Activated CD4-positive, alpha-beta T cell treated with anti-CD3 and anti-CD28 coated beads, Interleukin-2, amount 10 ng/mL, durations not matched to agents 24 days and 14 days (primary cell): Measurements from ENCODE around the gene CYB5B. TPM values are rescaled to one million over a fixed set of nuclear protein-coding genes. Genes with fewer than 3 reads are reported as not detected.
A peak's percentile ranks its signal among the peaks of the same experiment; 100 is the strongest.
"Not testable (repeated sequence)": the region's sequence is repeated elsewhere in the genome, so short reads cannot be mapped to it uniquely, and the experiment has no call there.

ENCODE experiments used
- DNase-seq: peaks from one replicate; pipeline ENCODE4 v3.0.0; 2022
- H3K27ac Mint-ChIP-seq: one replicate; pipeline ENCODE4 v1.8.0; 2022; ENCODE audit warnings: mild to moderate bottlenecking, mixed read lengths
- H3K27me3 Mint-ChIP-seq: one replicate; pipeline ENCODE4 v1.8.0; 2022; ENCODE audit warnings: mixed read lengths
- H3K36me3 Mint-ChIP-seq: one replicate; pipeline ENCODE4 v1.8.0; 2022; ENCODE audit warnings: low read depth, mild to moderate bottlenecking, mixed read lengths
- H3K4me1 Mint-ChIP-seq: one replicate; pipeline ENCODE4 v1.8.0; 2021; ENCODE audit warnings: mixed read lengths
- H3K4me3 Mint-ChIP-seq: one replicate; pipeline ENCODE4 v1.8.0; 2022; ENCODE audit warnings: mild to moderate bottlenecking, moderate library complexity, mixed read lengths
- H3K9me3 Mint-ChIP-seq: one replicate; pipeline ENCODE4 v1.8.0; 2021; ENCODE audit warnings: mixed read lengths
- intact Hi-C: fragments of 100-400 bp; cut with micrococcal nuclease; formaldehyde crosslinking; loops from one replicate; pipeline ENCODE4 v1.15.1; 2023
- total RNA-seq: library from RNA; stranded (reverse); gene quantifications from 2 replicates; pipeline ENCODE4 v1.2.3, GENCODE V29; 2022

Gene CYB5B
- total RNA-seq, 1 donor from 2014 or later, result 154 TPM

- Mint-ChIP-seq H3K36me3 (peaks cover 4% of the 10 kb centered on the region), H3K27me3 (no peaks in the 10 kb centered on the region), H3K9me3 (no peaks in the 10 kb centered on the region), H3K4me3 (no peak overlapping the region), H3K27ac (no peak overlapping the region), H3K4me1 (peaks cover 14% of the 10 kb centered on the region)
- DNase-seq, result no peak
- intact Hi-C loops, result loop anchor here (10.0 kb wide), 1 partner anchor 55 kb away; no protein-coding TSS in a partner anchor
These were observed 4.5 kb upstream of the CYB5B start for GRCh38 chr16:69419956-69420355.

- H3K27ac Mint-ChIP-seq, result no peak overlapping the region
- intact Hi-C loops, result loop anchor here (10.0 kb wide), 1 partner anchor 52 kb away; no protein-coding TSS in a partner anchor
- H3K4me1 Mint-ChIP-seq, result peaks cover 26% of the 10 kb centered on the region
- H3K27me3 Mint-ChIP-seq, result no peaks in the 10 kb centered on the region
- H3K4me3 Mint-ChIP-seq, result peak overlapping the region; percentile 59
- no peak for DNase-seq
- H3K36me3 Mint-ChIP-seq, result peaks cover 21% of the 10 kb centered on the region
- no peaks in the 10 kb centered on the region for H3K9me3 Mint-ChIP-seq
These were observed 1.2 kb upstream of the CYB5B start for GRCh38 chr16:69423189-69423588.

GRCh38 chr16:69424935-69425784, 741 bp downstream of the CYB5B start:
- DNase-seq, result no peak
- Mint-ChIP-seq H3K9me3 (peaks cover 15% of the 10 kb centered on the region), H3K27ac (peak overlapping the region; percentile 97), H3K27me3 (no peaks in the 10 kb centered on the region), H3K4me1 (peaks cover 39% of the 10 kb centered on the region), H3K4me3 (peak overlapping the region; percentile 100), H3K36me3 (peaks cover 40% of the 10 kb centered on the region)
- intact Hi-C loops, result loop anchor here (1.0 to 10.0 kb wide), 6 partner anchors 20 to 329 kb away; partner anchors contain the start of genes COG8, NIP7 and NOB1

- Mint-ChIP-seq H3K27ac (peak overlapping the region; percentile 58), H3K4me3 (no peak overlapping the region), H3K4me1 (peaks cover 42% of the 10 kb centered on the region), H3K36me3 (peaks cover 64% of the 10 kb centered on the region), H3K9me3 (peaks cover 15% of the 10 kb centered on the region), H3K27me3 (no peaks in the 10 kb centered on the region)
- intact Hi-C loops, result loop anchor here (10.0 kb wide), 1 partner anchor 46 kb away; no protein-coding TSS in a partner anchor
- DNase-seq, result no peak
These were observed 4.2 kb downstream of the CYB5B start for GRCh38 chr16:69428652-69429051.

- intact Hi-C loops, result loop anchor here (10.0 kb wide), 1 partner anchor 46 kb away; no protein-coding TSS in a partner anchor
- H3K27me3 Mint-ChIP-seq, H3K4me3 Mint-ChIP-seq: not testable (repeated sequence)
- peak; percentile 60 for DNase-seq
- peaks cover 42% of the 10 kb centered on the region for H3K4me1 Mint-ChIP-seq
- H3K36me3 Mint-ChIP-seq, result peaks cover 66% of the 10 kb centered on the region
- H3K9me3 Mint-ChIP-seq, result peaks cover 15% of the 10 kb centered on the region
- peak overlapping the region; percentile 31 for H3K27ac Mint-ChIP-seq
These were observed 4.7 kb downstream of the CYB5B start for GRCh38 chr16:69429058-69429640.

GRCh38 chr16:69431948-69432468, 7.6 kb downstream of the CYB5B start:
- no peak overlapping the region for H3K4me3 Mint-ChIP-seq
- no peak for DNase-seq
- H3K4me1 Mint-ChIP-seq, result peaks cover 43% of the 10 kb centered on the region
- H3K9me3 Mint-ChIP-seq, result peaks cover 15% of the 10 kb centered on the region
- H3K36me3 Mint-ChIP-seq, result peaks cover 74% of the 10 kb centered on the region
- no peaks in the 10 kb centered on the region for H3K27me3 Mint-ChIP-seq
- H3K27ac Mint-ChIP-seq, result peak overlapping the region; percentile 4
- intact Hi-C loops, result no loop called here

- H3K27ac Mint-ChIP-seq, result no peak overlapping the region
- H3K36me3 Mint-ChIP-seq, result peaks cover 63% of the 10 kb centered on the region
- H3K9me3 Mint-ChIP-seq, result peaks cover 8% of the 10 kb centered on the region
- DNase-seq, result no peak
- intact Hi-C loops, result no loop called here
- H3K27me3 Mint-ChIP-seq, result no peaks in the 10 kb centered on the region
- H3K4me3 Mint-ChIP-seq, result no peak overlapping the region
- H3K4me1 Mint-ChIP-seq, result peaks cover 44% of the 10 kb centered on the region
These were observed 9.6 kb downstream of the CYB5B start for GRCh38 chr16:69434066-69434465.

GRCh38 chr16:69435977-69436820, 11.8 kb downstream of the CYB5B start:
- Mint-ChIP-seq H3K4me1 (peaks cover 41% of the 10 kb centered on the region), H3K4me3 (no peak overlapping the region), H3K27me3 (no peaks in the 10 kb centered on the region), H3K27ac (peak overlapping the region; percentile 35), H3K36me3 (peaks cover 51% of the 10 kb centered on the region), H3K9me3 (no peaks in the 10 kb centered on the region)
- intact Hi-C loops, result no loop called here
- no peak for DNase-seq

GRCh38 chr16:69436896-69437295, 12.5 kb downstream of the CYB5B start:
- H3K4me3 Mint-ChIP-seq, result no peak overlapping the region
- H3K36me3 Mint-ChIP-seq, result peaks cover 48% of the 10 kb centered on the region
- no peak overlapping the region for H3K27ac Mint-ChIP-seq
- DNase-seq, result no peak
- H3K9me3 Mint-ChIP-seq, result no peaks in the 10 kb centered on the region
- H3K27me3 Mint-ChIP-seq, result no peaks in the 10 kb centered on the region
- intact Hi-C loops, result no loop called here
- peaks cover 39% of the 10 kb centered on the region for H3K4me1 Mint-ChIP-seq

GRCh38 chr16:69438465-69438864, 14.0 kb downstream of the CYB5B start:
- DNase-seq, result no peak
- Mint-ChIP-seq H3K9me3 (no peaks in the 10 kb centered on the region), H3K4me1 (peaks cover 37% of the 10 kb centered on the region), H3K27ac (peak overlapping the region; percentile 14), H3K4me3 (no peak overlapping the region), H3K27me3 (no peaks in the 10 kb centered on the region), H3K36me3 (peaks cover 40% of the 10 kb centered on the region)
- intact Hi-C loops, result no loop called here

GRCh38 chr16:69440250-69440649, 15.8 kb downstream of the CYB5B start:
- Mint-ChIP-seq H3K27ac (peak overlapping the region; percentile 67), H3K9me3 (no peaks in the 10 kb centered on the region), H3K4me1 (peaks cover 44% of the 10 kb centered on the region), H3K4me3 (no peak overlapping the region), H3K27me3 (no peaks in the 10 kb centered on the region), H3K36me3 (peaks cover 32% of the 10 kb centered on the region)
- DNase-seq, result no peak
- intact Hi-C loops, result no loop called here

- DNase-seq, H3K9me3 Mint-ChIP-seq, H3K4me3 Mint-ChIP-seq, intact Hi-C loops, H3K27ac Mint-ChIP-seq, H3K27me3 Mint-ChIP-seq: not testable (repeated sequence)
- Mint-ChIP-seq H3K4me1 (peaks cover 43% of the 10 kb centered on the region), H3K36me3 (peaks cover 28% of the 10 kb centered on the region)
These were observed 16.6 kb downstream of the CYB5B start for GRCh38 chr16:69441030-69441429.

- peaks cover 28% of the 10 kb centered on the region for H3K4me1 Mint-ChIP-seq
- DNase-seq, result peak; percentile 70
- intact Hi-C loops, result loop anchor here (2.0 kb wide), 1 partner anchor 19 kb away; the partner anchor contains the start of gene CYB5B
These were observed 19.7 kb downstream of the CYB5B start for GRCh38 chr16:69443927-69444631.

More at GRCh38 chr16:69443927-69444631, 19.7 kb downstream of the CYB5B start:
- H3K9me3 Mint-ChIP-seq, result no peaks in the 10 kb centered on the region
- H3K36me3 Mint-ChIP-seq, result peaks cover 32% of the 10 kb centered on the region
- peak overlapping the region; percentile 87 for H3K27ac Mint-ChIP-seq
- no peaks in the 10 kb centered on the region for H3K27me3 Mint-ChIP-seq
- H3K4me3 Mint-ChIP-seq, result peak overlapping the region; percentile 79
